A549 (cell line): Measurements from ENCODE around the gene KYNU. TPM values are rescaled to one million over a fixed set of nuclear protein-coding genes. Genes with fewer than 3 reads are reported as not detected.
"Not testable (repeated sequence)": the region's sequence is repeated elsewhere in the genome, so short reads cannot be mapped to it uniquely, and the experiment has no call there.

Experiments used
- ATAC-seq, 2 experiments: fragments of 200-7000 bp in 1 of 2; fragments of >200 bp in 1 of 2; cut with Nextera tagmentation in 1 of 2; cut with Tn5 transposase in 1 of 2; 3 replicates each; pipeline versions ENCODE4 v1.8.0 to v1.9.1; 2018 to 2020; ENCODE audit warnings: mild to moderate bottlenecking in 1 of 2, moderate library complexity in 1 of 2
- CTCF ChIA-PET: fragments of 300-600 bp; sonication (Branson Sonifier 250); formaldehyde crosslinking; extraction: SDS; loops from one replicate; lab custom pipeline; 2021; ENCODE audit warnings: antibody characterized with exemption, inconsistent platforms; lab: Yijun Ruan, JAX
- POLR2A ChIA-PET: fragments of 350-600 bp; formaldehyde crosslinking; extraction: SDS; loops from one replicate; lab custom pipeline; 2021; ENCODE audit warnings: antibody characterized with exemption, inconsistent platforms; lab: Yijun Ruan, JAX
- DNase-seq, 2 experiments: peaks; one replicate each; pipeline versions ENCODE4 v3.0.0 to v3.0.0-alpha.2; 2011 to 2016; ENCODE audit warnings: low read depth in 1 of 2, low spot score in 1 of 2
- FAIRE-seq: peaks from 2 replicates; lab custom pipeline; 2011; peaks lifted over from hg19 to GRCh38; lab: Jason Lieb, UNC
- H3K27ac ChIP-seq, 2 experiments: fragments of >200 bp; sonication (Bioruptor Twin); formaldehyde crosslinking; 3 replicates each; pipeline ENCODE4 v1.5.1; 2016 to 2017
- H3K4me1 ChIP-seq: fragments of >200 bp; sonication (Bioruptor Twin); formaldehyde crosslinking; 3 replicates; pipeline ENCODE4 v1.6.1; 2016
- H3K4me2 ChIP-seq: fragments of >200 bp; sonication (Bioruptor Twin); formaldehyde crosslinking; 3 replicates; pipeline ENCODE4 v1.6.1; 2016
- H3K4me3 ChIP-seq: fragments of >200 bp; sonication (Bioruptor Twin); formaldehyde crosslinking; 3 replicates; pipeline ENCODE4 v1.5.1; 2016
- H3K9me3 ChIP-seq: fragments of >200 bp; sonication (Bioruptor Twin); formaldehyde crosslinking; 3 replicates; pipeline ENCODE4 v1.6.1; 2016
- ATOH8 ChIP-seq: fragments of 250-450 bp; sonication (Bioruptor Pico); IDR thresholded peaks from 2 replicates; pipeline ENCODE4 v1.5.0; 2020; ENCODE audit warnings: low read depth, mild to moderate bottlenecking, moderate library complexity
- BCL3 ChIP-seq: fragments of >200 bp; sonication (Bioruptor Twin); formaldehyde crosslinking; IDR thresholded peaks from 3 replicates; pipeline ENCODE4 v1.6.1; 2016
- CBX2 ChIP-seq: fragments of 200-600 bp; sonication (generic); IDR thresholded peaks from 2 replicates; pipeline ENCODE4 v1.6.1; 2016; ENCODE audit warnings: low read depth, mild to moderate bottlenecking, borderline replicate concordance
- E2F6 ChIP-seq: IDR thresholded peaks from 2 replicates; pipeline ENCODE4 v1.6.1; 2012; ENCODE audit warnings: low read depth, borderline replicate concordance
- EHF ChIP-seq: fragments of 250-450 bp; sonication (Bioruptor Pico); IDR thresholded peaks from 2 replicates; pipeline ENCODE4 v1.5.0; 2020; ENCODE audit warnings: mild to moderate bottlenecking
- EHMT2 ChIP-seq: fragments of 200-600 bp; sonication (generic); IDR thresholded peaks from 2 replicates; pipeline ENCODE4 v1.6.1; 2016; ENCODE audit warnings: antibody characterized with exemption, low read depth, mild to moderate bottlenecking, moderate library complexity
- ELK1 ChIP-seq: fragments of 150-350 bp; IDR thresholded peaks from 2 replicates; pipeline ENCODE4 v1.6.1; 2014; ENCODE audit warnings: low read depth, mild to moderate bottlenecking, low read length
- EP300 ChIP-seq, 2 experiments: fragments of >200 bp; sonication (Bioruptor Twin); formaldehyde crosslinking; IDR thresholded peaks; 2 replicates in 1 of 2; 3 replicates in 1 of 2; pipeline ENCODE4 v1.6.1; 2016 to 2017
- ESRRA ChIP-seq: fragments of 150-350 bp; IDR thresholded peaks from 2 replicates; pipeline ENCODE4 v1.6.1; 2014; ENCODE audit warnings: mild to moderate bottlenecking, low read length, borderline replicate concordance
- FOSL2 ChIP-seq, 2 experiments: fragments of 450-650 bp in 1 of 2; fragments of >200 bp in 1 of 2; sonication (Bioruptor Twin) in 1 of 2; formaldehyde crosslinking; IDR thresholded peaks; 2 replicates each; pipeline versions ENCODE4 v1.5.0 to v1.6.1; 2016 to 2020; ENCODE audit warnings: mild to moderate bottlenecking in 1 of 2, moderate library complexity in 1 of 2
- FOXS1 ChIP-seq: fragments of 250-450 bp; sonication (Bioruptor Pico); IDR thresholded peaks from 2 replicates; pipeline ENCODE4 v1.5.0; 2020; ENCODE audit warnings: mild to moderate bottlenecking, moderate library complexity
- GATA3 ChIP-seq: IDR thresholded peaks from 2 replicates; pipeline ENCODE4 v1.6.1; 2012; ENCODE audit warnings: borderline replicate concordance
- HOXB13 ChIP-seq: fragments of 250-450 bp; sonication (Bioruptor Pico); IDR thresholded peaks from 2 replicates; pipeline ENCODE4 v1.5.0; 2020; ENCODE audit warnings: low read depth, mild to moderate bottlenecking, moderate library complexity
- HOXB5 ChIP-seq: fragments of 250-450 bp; sonication (Bioruptor Pico); IDR thresholded peaks from 2 replicates; pipeline ENCODE4 v1.5.0; 2020; ENCODE audit warnings: mild to moderate bottlenecking, moderate library complexity
- JUN ChIP-seq, 2 experiments: fragments of >200 bp; sonication (Bioruptor Twin); formaldehyde crosslinking; IDR thresholded peaks; 2 replicates in 1 of 2; 3 replicates in 1 of 2; pipeline ENCODE4 v1.6.1; 2016 to 2017
- MAFK ChIP-seq: fragments of 450-650 bp; IDR thresholded peaks from 2 replicates; pipeline ENCODE4 v1.6.1; 2014; ENCODE audit not compliant: partially characterized antibody
- MAX ChIP-seq: IDR thresholded peaks from 2 replicates; pipeline ENCODE4 v1.6.1; 2012
- NFE2L2 ChIP-seq: fragments of 150-350 bp; conservative IDR thresholded peaks from 2 replicates; pipeline ENCODE4 v1.6.1; 2014; ENCODE audit warnings: low read length
- NR3C1 ChIP-seq: fragments of >200 bp; sonication (Bioruptor Twin); formaldehyde crosslinking; IDR thresholded peaks from 3 replicates; pipeline ENCODE4 v1.6.1; 2017
- POLR2A ChIP-seq: IDR thresholded peaks from 2 replicates; pipeline ENCODE4 v1.6.1; 2012; ENCODE audit warnings: mild to moderate bottlenecking, low read length
- POLR2AphosphoS2 ChIP-seq: conservative IDR thresholded peaks from 2 replicates; pipeline ENCODE4 v1.6.1; 2012; ENCODE audit warnings: low read length, improper control_type of control experiment, inconsistent platforms
- RAD21 ChIP-seq, 2 experiments: fragments of >200 bp in 1 of 2; sonication (Bioruptor Twin) in 1 of 2; formaldehyde crosslinking in 1 of 2; IDR thresholded peaks in 1 of 2; conservative IDR thresholded peaks in 1 of 2; 2 replicates in 1 of 2; 3 replicates in 1 of 2; pipeline ENCODE4 v1.6.1; 2012 to 2018; ENCODE audit warnings: inconsistent platforms in 1 of 2
- RARB ChIP-seq: fragments of 250-450 bp; sonication (Bioruptor Pico); IDR thresholded peaks from 2 replicates; pipeline ENCODE4 v1.8.0; 2021; ENCODE audit warnings: mild to moderate bottlenecking, moderate library complexity
- SMC3 ChIP-seq: fragments of >200 bp; sonication (Bioruptor Twin); formaldehyde crosslinking; IDR thresholded peaks from 3 replicates; pipeline ENCODE4 v1.6.1; 2018; ENCODE audit warnings: inconsistent platforms
- SREBF2 ChIP-seq: fragments of 450-650 bp; IDR thresholded peaks from 2 replicates; pipeline ENCODE4 v1.6.1; 2014; ENCODE audit warnings: mild to moderate bottlenecking, moderate library complexity
- TP53 ChIP-seq: fragments of 250-450 bp; sonication (Bioruptor Pico); IDR thresholded peaks from 2 replicates; pipeline ENCODE4 v1.5.0; 2021; ENCODE audit warnings: mild to moderate bottlenecking, moderate library complexity
- ZC3H11A ChIP-seq: fragments of 450-650 bp; IDR thresholded peaks from 2 replicates; pipeline ENCODE4 v1.6.1; 2014; ENCODE audit warnings: antibody characterized with exemption, mild to moderate bottlenecking
- ZSCAN20 ChIP-seq: fragments of 250-450 bp; sonication (Bioruptor Pico); IDR thresholded peaks from 2 replicates; pipeline ENCODE4 v1.8.0; 2022; ENCODE audit warnings: mild to moderate bottlenecking, moderate library complexity
- WGBS: methylation state at CpG from one replicate; pipeline ENCODE4 v1.1.6; 2017; ENCODE audit errors: missing lambda C conversion rate; 5-methylcytosine and 5-hydroxymethylcytosine counted together
- polyA plus RNA-seq, 4 experiments: library from polyadenylated mRNA; depleted of rRNA in 3 of 4; stranded (reverse); fragments of >200 nt; fragmentation: RNase III in 1 of 4; extraction: RNeasy Plus Mini Kit Qiagen cat#74134 plus additional on column Dnase treatment in 1 of 4; gene quantifications; 2 replicates in 3 of 4; 3 replicates in 1 of 4; pipeline ENCODE4 v1.2.3, GENCODE V29; 2011 to 2017

Gene KYNU
- polyA plus RNA-seq, 2 of the 4 experiments (the other 2 are of a cell fraction) = 302 to 324 TPM

GRCh38 chr2:142867136-142867535 is 10.3 kb upstream of the KYNU start:
- FAIRE-seq = no peak
- POLR2A ChIA-PET = no interaction called here
- TF ChIP-seq HOXB13 (CRISPR knock-in tag) (peak; percentile 58; the same call in 1 of the 2 replicates), FOSL2 (IDR thresholded peaks at IDR 0.05) (no peak), FOSL2 (CRISPR knock-in tag; IDR thresholded peaks at IDR 0.05) (peak; percentile 28), MAFK (no peak)
- Histone ChIP-seq H3K9me3 (no peaks in the 10 kb centered on the region), H3K27ac (peak overlapping the region; percentile 92 to 99), H3K4me1 (peaks cover 97% of the 10 kb centered on the region), H3K4me3 (no peak overlapping the region), H3K4me2 (peak overlapping the region; percentile 94)
- peak in 1 of 2 experiments; percentile 62 for DNase-seq
- CTCF ChIA-PET = interaction anchor here (0.6 to 2.3 kb wide), 5 partner anchors 8 to 72 kb away, joined by 3 to 7 read pairs (median 3); no protein-coding TSS in a partner anchor
- ATAC-seq = no peak
- WGBS = 25% methylated on average over 2 of the region's 2 CpGs

- 0% methylated on average over 12 of the region's 12 CpGs for WGBS
- POLR2A ChIA-PET = interaction anchor here (0.6 kb wide), 1 partner anchor 12 kb away, joined by 3 read pairs; no protein-coding TSS in a partner anchor
- H3K4me3 ChIP-seq = peak overlapping the region; percentile 16; the same call in 2 of the 3 replicates
- ATAC-seq = peak; percentile 79 to 85
- peak overlapping the region; percentile 94 for H3K4me2 ChIP-seq
- DNase-seq = peak in 1 of 2 experiments; percentile 94
- no peaks in the 10 kb centered on the region for H3K9me3 ChIP-seq
- FAIRE-seq = no peak
- TF ChIP-seq POLR2AphosphoS2 (no peak), NR3C1 (no peak), ELK1 (no peak), FOXS1 (CRISPR knock-in tag) (peak; percentile 5; the same call in 1 of the 2 replicates), SMC3 (peak; percentile 23), TP53 (CRISPR knock-in tag) (0 out of 2 replicates have a peak, but pooled peaks have one; percentile 11), ZC3H11A (no peak), EP300 (IDR thresholded peaks at IDR 0.05) (no peak), ATOH8 (CRISPR knock-in tag) (peak; percentile 73), HOXB13 (CRISPR knock-in tag) (peak; percentile 66; the same call in 1 of the 2 replicates), MAFK (no peak), E2F6 (peak; percentile 29; the same call in 1 of the 2 replicates), EHMT2 (no peak), RAD21 (conservative IDR thresholded peaks at IDR 0.05 in 1 of 2, IDR thresholded peaks at IDR 0.05 in 1 of 2) (peak in 1 of 2 experiments; percentile 41; a peak in 1 of 5 replicates), EHF (CRISPR knock-in tag) (0 out of 2 replicates have a peak, but pooled peaks have one; percentile 44), ZSCAN20 (CRISPR knock-in tag) (no peak; the same call in 1 of the 2 replicates), BCL3 (0 out of 3 replicates have a peak, but pooled peaks have one; percentile 52), CBX2 (no peak), MAX (peak; percentile 63), HOXB5 (peak; percentile 75; the same call in 1 of the 2 replicates), RARB (CRISPR knock-in tag) (0 out of 2 replicates have a peak, but pooled peaks have one; percentile 18), JUN (IDR thresholded peaks at IDR 0.05) (peak; percentile 64 to 68; a peak in 3 of 5 replicates), ESRRA (no peak), NFE2L2 (no peak), SREBF2 (no peak), GATA3 (peak; percentile 18; the same call in 1 of the 2 replicates), POLR2A (0 out of 2 replicates have a peak, but pooled peaks have one; percentile 23)
- peak overlapping the region; percentile 92 to 99 for H3K27ac ChIP-seq
- peaks cover 95% of the 10 kb centered on the region for H3K4me1 ChIP-seq
- CTCF ChIA-PET = interaction anchor here (0.7 to 2.3 kb wide), 4 partner anchors 9 to 73 kb away, joined by 3 to 5 read pairs (median 3); no protein-coding TSS in a partner anchor
Observed at GRCh38 chr2:142868229-142868762, 9.2 kb upstream of the KYNU start.

GRCh38 chr2:142869065-142869460 is 8.4 kb upstream of the KYNU start:
- H3K9me3 ChIP-seq, FAIRE-seq, DNase-seq, ATAC-seq, CTCF ChIA-PET, POLR2A ChIA-PET, H3K4me3 ChIP-seq: not testable (repeated sequence)
- H3K4me2 ChIP-seq = peak overlapping the region; percentile 94
- 66% methylated on average over 7 of the region's 7 CpGs for WGBS
- peaks cover 96% of the 10 kb centered on the region for H3K4me1 ChIP-seq
- H3K27ac ChIP-seq = peak overlapping the region; percentile 92 to 99
